GM19468 (cell line): ENCODE data around the gene E2F4.

Source experiments
- ATAC-seq: cut with Tn5 transposase; IDR thresholded peaks from one replicate; pipeline ENCODE4 v1.9.1; 2021; ENCODE audit warnings: mild to moderate bottlenecking, moderate library complexity, moderate number of reproducible peaks; ENCODE audit not compliant: unreplicated experiment; ENCODE audit errors: extremely low read depth

The E2F4 gene

DNA sequence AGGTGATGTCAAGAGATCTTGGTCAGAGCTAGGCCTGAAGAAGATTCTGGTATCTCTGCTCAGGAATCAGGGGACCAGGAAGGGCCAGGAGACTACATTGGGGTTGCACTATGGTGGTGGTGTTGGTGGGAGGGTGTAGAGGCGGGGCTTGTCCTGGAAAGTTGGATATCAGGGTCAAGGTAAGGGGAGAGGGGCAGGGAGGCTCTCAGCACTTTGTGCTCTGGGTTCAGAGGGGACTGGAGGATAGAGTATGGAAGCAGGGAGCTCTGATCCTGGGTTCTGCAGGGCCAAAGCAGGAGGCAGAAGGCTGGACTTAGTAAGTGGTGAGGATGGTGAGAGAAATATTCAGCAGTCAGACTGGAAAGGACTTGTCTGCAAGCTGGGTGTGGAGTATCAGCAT, 18.6 kb upstream of the E2F4 start:
- no peak for ATAC-seq

DNA sequence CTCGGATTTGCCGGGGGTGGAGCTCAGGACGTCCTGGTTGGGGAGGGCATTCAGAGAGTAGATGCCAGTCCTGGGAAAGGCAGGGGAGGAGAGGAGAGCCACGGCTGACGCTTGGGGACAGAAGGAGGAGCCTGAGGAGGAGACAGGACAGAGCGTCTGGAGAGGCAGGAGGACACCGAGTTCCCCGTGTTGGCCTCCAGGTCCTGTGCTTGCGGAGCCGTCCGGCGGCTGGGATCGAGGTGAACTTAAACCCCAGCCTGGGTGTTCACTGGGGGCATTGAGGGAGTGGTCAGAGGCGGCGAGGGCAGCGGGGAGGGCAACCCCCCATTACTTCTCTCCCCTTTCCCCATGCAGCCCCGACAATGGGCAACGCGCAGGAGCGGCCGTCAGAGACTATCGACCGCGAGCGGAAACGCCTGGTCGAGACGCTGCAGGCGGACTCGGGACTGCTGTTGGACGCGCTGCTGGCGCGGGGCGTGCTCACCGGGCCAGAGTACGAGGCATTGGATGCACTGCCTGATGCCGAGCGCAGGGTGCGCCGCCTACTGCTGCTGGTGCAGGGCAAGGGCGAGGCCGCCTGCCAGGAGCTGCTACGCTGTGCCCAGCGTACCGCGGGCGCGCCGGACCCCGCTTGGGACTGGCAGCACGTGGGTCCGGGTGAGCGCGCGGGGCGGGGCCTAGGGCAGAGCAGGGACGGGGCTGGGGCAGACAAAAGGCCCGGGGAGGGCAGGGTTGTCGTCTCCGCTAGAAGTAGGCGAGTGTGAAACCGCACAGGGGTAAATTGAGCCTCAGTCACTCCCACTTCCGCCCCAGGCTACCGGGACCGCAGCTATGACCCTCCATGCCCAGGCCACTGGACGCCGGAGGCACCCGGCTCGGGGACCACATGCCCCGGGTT, 17.9 kb upstream of the E2F4 start:
- ATAC-seq, result no peak

DNA sequence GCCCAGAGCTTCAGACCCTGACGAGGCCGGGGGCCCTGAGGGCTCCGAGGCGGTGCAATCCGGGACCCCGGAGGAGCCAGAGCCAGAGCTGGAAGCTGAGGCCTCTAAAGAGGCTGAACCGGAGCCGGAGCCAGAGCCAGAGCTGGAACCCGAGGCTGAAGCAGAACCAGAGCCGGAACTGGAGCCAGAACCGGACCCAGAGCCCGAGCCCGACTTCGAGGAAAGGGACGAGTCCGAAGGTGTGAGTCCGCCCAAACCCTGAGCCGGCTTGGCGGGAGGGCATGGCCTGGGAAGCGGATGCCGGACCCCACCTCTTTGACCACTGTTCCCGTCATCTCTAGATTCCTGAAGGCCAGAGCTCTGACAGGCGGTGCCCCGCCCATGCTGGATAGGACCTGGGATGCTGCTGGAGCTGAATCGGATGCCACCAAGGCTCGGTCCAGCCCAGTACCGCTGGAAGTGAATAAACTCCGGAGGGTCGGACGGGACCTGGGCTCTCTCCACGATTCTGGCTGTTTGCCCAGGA, 17.2 kb upstream of the E2F4 start:
- no peak for ATAC-seq

DNA sequence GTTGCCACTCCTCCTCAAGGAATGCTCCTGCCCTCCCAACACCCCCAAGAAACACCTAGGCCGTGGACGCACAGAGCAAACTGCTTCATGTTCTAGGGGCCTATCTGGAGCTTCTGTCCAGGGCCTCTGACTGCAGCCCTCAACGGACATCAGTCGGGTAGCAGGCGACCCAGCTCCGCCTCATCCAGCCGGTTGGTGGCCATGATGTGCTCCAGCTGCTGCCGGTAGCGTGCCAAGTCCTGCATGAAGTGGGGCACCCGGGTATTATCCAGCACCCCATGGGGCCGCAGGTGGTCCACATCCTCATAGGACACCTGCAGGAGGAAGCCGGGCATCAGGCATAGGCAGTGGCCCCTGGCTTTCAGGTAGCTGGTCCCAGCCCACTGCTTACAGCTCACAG, 15.3 kb upstream of the E2F4 start:
- no peak for ATAC-seq

DNA sequence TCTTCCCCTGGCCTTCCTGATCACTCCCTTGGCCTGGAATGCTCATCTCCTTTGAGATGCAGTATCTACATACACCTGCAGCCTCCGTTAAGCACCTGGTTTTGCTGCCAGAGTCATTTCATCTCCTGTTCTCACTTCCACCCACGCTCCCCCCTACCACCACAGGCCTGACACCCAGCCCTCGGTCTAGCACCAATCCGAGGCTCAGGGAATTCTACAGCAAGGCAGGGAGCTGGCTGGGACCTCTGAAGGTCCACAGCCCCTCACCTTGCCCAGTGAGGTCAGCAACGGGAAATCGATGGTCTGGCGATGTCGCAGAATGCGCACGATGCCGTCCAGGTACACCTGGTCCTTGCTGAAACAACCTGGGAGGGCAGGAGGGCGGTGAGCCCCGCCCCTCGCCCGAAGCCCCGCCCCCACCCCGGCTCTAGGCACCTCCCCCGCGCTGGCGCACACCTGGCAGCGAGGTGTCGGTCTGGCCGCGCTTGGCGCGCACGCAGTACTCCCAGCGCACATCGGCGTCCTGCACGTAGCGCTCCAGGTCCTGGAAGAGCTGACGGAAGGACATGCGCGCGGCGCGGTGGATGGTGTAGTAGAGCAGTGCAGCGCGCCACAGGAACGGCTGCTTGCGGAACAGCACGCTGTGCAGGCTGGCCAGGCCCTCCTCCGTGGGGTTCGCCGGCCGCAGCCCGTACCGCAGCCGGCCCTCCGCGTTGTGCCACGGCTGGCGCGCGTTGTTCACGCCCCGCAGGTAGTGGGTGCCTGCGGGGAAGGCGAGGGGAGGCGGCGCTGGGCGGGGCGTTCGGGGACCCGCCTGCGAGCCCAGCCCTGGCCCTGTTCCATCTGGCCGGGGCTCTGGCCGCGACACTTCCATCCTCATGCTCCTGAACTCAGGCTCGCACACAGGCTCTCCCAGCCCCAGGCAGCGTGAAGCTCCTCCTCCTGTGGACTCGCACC, 13.9 kb upstream of the E2F4 start:
- ATAC-seq, result no peak

DNA sequence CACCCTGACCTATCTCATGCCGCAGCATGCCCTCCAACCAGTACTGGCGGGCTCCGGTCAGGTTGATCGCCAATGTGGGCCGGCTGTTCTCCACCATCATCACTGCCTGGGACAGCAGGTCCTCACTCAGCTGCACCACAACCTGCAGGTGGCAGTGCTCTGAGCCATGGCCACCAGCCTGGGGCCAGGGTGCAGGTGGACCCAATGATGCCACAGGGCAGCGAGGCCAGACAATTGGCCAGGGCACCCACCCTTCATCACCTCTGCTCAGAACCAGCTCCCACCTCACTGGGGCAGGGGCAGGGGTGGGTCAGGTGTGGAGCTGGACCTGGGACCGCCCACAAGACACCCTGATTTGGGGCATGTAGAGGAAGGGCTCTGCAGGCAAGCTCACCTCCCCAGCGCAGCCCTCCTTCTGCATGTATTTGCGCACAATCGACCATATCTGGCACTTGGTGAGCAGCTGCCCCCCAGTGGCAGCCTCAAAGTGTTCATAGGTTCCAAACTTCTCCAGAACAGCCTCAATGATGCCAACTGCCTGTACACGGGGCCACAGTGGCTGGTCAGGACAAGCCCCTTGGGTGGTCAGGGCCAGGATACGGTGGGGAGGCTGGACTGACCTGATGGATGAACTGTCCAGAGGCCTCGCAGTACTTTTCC, 12.4 kb upstream of the E2F4 start:
- ATAC-seq, result no peak

DNA sequence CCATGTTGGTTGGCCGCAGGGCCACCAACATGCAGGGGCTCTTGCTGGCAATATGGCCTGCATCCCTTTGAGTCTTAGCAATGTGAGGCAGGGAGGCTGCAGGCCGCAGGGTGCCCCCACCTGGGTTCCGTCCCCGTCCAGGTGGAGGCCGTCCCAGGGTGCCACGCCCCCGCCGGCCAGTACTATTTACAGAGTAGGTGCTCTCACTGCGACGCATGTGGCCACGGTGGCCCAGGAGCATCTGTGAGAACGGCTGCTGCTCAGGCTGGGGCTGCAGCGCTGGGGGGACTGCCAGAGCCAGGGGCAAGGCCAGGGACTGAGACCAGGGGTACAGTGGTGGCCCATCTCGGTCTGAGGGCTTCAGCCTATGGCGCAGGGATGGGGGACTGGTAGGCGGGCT, 11.8 kb upstream of the E2F4 start:
- no peak for ATAC-seq

DNA sequence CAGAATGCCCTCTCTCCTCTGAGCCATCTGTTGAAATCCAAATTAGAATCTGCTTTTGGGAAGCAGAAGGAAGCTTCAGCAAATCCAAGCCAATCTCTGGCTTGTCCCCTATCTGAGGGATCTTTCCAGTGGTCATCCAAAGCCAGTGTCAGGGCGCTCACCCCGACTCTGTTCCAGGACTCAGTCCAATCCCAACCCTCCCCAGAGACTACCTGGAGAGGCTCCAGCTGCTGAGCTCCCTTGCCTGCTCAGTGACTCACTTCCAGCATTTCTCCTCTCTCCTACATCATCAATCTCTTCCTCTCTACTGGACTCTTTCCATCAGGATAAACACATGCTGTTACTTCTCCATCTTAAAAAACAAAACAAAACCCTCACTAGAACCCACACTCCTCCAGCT, 10.6 kb upstream of the E2F4 start:
- ATAC-seq, result no peak

DNA sequence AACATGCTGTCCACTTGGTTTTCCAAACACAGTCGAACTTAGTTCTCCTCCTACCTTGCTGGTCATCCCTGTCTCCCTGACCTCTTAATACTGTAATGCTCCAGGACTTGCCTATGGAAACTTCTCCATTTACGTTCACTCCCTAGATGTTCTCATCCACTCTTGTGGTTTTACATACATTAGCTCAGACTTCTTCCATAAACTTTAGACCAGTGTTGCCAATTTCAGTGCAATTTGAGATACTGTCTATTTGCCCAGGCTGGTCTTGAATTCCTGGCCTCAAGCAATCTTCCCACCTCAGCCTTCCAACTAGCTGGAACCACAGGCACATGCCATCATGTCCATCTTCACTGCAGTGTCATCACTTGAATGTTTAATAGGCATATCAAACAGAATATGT, 9.7 kb upstream of the E2F4 start:
- ATAC-seq, result no peak

DNA sequence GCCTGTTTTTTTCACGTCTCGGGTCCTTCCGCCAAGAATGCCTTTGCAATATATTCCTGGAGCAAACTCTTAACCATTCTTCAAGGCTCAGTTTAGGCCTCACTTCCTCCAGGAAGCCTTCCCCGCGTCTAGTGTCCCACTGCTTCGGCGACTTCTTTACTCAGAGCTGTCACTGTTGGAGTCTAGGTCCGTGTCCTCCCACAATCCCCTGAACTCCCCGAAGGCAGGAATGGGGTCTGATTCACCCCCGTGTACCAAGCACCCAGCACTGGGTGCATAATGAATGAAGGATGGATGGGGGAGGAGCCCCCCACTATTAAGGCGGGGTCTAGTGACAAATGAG, 8.7 kb upstream of the E2F4 start:
- no peak for ATAC-seq

DNA sequence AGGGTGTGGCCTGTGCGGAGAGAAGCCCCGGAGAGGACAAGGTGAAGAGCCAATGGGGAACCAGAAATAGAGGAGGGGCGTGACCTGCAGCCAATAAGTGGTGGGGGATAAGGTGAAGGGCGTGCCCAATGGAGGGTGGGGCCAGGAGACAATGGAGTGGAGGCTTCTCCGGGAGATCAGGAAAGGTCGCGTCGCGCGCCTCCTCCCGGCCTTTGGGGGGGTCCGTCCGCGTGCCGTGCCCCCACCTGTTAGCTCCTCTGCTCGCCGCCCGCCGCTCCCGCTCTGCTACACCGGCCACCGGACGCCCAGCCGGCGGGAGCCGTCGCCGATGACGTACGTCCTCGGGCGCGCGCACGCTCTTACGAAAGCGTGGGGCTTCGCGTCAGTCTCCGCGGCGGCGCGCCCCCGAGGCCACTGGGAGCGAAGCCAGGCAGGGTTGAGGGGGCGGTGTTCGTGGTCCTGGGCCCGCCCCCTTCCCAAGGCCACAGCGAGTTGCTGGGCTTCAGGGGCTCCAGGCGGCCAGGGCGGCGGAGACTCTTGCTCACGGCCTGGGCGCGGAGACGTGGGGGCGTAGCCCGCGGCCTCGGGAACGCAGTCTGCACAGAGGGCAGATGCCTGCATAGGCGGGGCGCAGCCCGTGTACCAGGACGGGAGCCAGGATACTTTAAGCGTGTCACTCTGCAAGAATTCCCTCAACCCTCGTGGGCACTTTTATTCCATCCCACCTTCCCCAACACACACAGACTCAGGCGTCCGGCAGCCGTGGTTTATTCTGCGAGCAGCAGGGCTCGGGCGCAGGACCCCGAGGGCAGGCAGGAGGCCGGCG, 8.1 kb upstream of the E2F4 start, which contains the start of gene MATCAP1:
Gene MATCAP1 (minus strand): TSS at position 337 of the 826 bp plus-strand sequence. CDS start 3,353 bp downstream, outside the sequence.
- ATAC-seq, result peak; percentile 78

DNA sequence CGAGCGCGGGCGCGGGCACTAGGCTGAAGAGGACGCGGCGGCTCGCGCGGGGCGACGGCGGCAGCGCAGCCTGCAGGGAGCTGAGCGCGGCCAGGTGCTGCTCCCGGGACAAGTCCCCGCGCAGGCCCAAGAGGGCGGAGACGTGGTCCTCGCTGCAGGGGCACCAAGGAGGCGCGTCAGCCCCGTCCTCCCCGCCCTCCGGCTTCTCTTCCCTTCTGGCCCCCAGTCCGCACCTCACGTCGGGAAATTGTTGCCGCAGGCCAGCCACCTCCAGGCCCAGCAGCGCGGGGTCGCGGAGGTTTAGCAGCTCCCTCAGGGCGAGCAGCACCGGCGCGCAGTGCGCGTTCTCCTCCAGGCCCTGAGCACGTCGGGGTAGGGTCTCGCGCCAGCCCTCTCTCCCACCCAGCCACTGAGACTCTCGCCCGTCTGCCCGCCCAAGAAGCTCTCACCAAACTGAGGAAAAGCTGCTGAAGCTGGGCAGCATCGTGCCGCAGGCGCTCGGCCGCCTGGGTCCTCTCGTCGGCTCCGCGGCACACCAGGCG, 7.4 kb upstream of the E2F4 start:
- ATAC-seq, result no peak

DNA sequence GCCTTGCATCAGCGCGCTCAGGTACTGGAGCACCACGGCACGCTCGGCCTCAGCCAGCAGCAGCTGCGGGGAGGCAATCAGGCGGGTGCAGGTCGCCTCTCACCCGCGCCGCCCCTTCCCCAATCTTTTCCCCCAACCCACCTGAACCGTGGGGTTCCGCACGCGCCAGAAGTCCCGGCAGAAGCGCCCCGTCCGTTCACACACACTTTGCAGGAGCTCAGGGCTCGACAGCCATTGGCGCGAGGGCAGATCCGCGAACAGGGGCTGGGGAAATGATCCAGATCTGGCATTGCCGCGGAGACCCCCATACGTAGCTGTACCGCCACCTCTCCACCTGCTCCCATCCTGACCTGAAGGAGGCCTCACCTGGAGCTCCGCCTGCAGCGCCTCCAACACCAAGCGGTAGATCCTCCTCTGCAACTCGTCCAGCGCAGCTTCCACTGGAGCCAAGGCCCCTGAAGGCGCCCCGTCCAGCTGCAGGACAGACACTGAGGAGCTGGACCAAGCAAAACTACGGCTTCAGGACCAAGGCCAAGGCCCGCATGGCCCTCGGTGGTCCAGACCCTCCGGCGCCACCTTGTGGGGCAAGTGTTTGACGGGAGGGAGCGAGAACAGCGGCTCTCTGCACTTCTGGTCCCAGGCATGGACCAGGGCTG, 6.8 kb upstream of the E2F4 start:
- peak; percentile 18 for ATAC-seq

DNA sequence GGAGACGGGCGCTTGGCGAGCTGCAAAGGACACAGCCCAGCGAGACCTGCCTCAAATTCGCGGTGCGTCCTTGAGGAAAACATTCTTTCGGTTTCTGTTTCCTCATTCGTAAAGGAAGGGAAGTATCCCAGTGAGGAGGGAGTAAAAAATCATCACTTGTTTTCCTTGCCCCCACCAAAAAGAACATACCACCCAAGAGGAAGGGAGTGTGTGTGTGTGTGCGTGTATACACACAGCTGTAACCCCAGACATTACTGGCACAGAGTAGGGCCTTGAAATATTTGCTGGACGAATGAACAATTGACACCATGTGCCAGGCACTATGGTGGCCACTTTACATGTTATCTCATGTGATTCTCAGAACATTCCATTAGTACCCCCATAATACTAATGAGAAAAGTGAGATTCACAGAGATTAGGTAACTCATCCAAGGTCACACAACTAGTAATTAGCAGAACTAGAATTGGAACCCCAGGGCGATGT, 6.3 kb upstream of the E2F4 start:
- no peak for ATAC-seq

DNA sequence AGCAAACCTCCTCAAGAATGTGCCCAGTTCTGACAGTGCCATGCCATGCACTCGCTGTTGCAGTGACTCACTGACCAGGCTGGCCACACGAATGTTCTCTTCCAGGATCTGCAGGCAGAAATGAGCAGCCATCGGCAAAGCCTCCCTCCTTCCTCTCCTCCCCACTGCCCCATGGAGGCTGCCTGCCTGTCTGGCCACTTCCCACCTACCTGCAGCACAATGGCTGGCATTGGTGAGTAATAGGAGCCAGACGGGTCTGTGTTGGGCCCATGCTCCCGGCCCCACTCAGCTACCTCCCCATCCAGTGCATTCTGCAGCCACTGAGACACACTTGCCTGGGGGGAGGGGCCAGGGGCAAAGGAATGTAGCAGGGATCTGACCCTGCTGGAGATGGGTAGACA, 5.4 kb upstream of the E2F4 start:
- no peak for ATAC-seq

DNA sequence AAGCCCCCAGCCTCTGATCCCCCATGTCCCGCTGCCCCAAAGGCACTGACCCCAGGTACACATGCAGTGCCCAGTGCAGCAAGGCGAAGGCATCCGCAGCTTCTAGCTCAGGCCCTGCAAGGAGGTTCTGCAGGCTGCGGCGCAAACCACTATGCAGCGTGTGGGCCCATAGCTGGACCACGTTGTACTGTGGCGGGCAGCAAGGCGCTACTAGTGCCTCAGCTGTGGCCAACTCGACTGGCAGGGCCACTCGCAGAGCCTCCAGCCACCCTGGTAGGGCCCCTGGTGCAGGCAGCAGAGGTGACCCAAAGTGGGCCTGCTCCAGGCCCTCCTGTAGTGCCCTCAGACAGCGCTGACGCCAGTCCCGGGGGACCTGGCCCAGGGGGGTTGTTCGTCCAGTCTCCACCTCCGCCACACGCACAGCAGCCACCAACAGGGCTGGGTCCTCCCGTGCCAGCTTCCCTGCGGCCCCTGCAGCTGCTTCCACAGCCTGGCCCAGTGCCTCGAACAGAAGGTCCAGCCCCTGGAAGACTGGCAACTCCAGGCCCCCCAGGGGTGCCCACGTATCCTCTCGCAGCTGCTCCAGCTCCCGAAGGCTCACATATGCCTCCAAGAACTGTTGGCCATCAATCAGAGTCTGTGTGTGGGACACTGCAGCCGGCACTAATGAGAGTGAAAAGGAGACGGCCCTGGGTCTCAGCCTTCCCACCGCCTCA, 4.6 kb upstream of the E2F4 start:
- ATAC-seq, result no peak

DNA sequence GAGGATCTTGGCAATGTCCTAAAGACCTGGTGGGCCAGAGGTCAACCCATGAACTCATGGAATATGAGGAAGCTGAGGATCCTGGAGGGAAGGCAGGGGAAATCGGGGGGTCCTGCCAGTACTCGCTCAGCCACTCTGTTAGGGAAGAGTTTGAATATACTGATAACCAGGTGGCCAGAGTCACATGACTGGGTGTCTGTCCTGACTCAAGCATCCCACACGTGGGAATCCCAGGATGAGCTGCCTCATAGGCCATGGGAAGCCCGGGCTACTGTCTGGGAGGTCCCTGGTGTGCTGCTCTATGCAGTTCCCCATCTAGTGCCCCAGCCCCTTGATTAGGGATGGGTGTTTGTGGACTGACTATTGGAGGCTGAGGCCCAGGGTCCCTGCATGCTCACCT, 3.6 kb upstream of the E2F4 start:
- no peak for ATAC-seq

DNA sequence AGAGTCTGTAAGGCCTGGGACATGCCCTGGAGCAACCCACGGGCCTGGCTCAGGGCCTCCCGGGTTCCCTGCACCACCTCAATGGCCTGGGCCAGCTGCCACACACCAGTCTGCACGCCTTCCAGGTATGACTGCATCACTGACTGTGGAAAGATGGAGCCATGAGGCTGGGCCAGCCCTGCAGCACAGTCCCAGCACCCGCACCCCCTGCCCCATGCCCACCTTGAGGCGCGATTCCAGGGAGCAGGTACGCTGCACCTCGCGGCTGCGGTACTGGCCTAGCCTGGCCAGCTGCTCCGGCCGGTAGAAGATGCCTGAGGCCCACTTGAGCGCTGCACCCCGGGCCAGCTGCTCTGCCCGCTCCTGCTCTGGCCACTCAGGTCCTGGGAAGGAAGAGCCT, 3.2 kb upstream of the E2F4 start:
- no peak for ATAC-seq
